CD4-positive, alpha-beta T cell treated with Interleukin-4 for 4 hours (primary cell): Measurements from ENCODE around the gene DOCK11.
A peak's percentile ranks its signal among the peaks of the same experiment; 100 is the strongest.
"Not testable (repeated sequence)": the region's sequence is repeated elsewhere in the genome, so short reads cannot be mapped to it uniquely, and the experiment has no call there.

Experiments
- DNase-seq: peaks from one replicate; pipeline ENCODE4 v3.0.0-alpha.2; 2020

The DOCK11 gene

GRCh38 chrX:118495061-118495921 is at the start of gene DOCK11:
DOCK11 (plus strand) TSS chrX:118495815; CDS start chrX:118495972, 157 bp downstream.
- peak; percentile 85 for DNase-seq

GRCh38 chrX:118448273-118448783 is 47.3 kb upstream of the DOCK11 start:
- DNase-seq: no peak

- no peak for DNase-seq
Measured at GRCh38 chrX:118455013-118455412, 40.6 kb upstream of the DOCK11 start.

- peak; percentile 20 for DNase-seq
Measured at GRCh38 chrX:118459494-118459893, 36.1 kb upstream of the DOCK11 start.

GRCh38 chrX:118464501-118464900 is 31.1 kb upstream of the DOCK11 start:
- DNase-seq: no peak

GRCh38 chrX:118468122-118468521 is 27.5 kb upstream of the DOCK11 start:
- no peak for DNase-seq

GRCh38 chrX:118470721-118471347 is 24.8 kb upstream of the DOCK11 start:
- DNase-seq: not testable (repeated sequence)

GRCh38 chrX:118474586-118474985 is 21.0 kb upstream of the DOCK11 start:
- DNase-seq: no peak

- no peak for DNase-seq
Measured at GRCh38 chrX:118475903-118476302, 19.7 kb upstream of the DOCK11 start.

- DNase-seq: no peak
Measured at GRCh38 chrX:118480172-118480571, 15.4 kb upstream of the DOCK11 start.

- not testable (repeated sequence) for DNase-seq
Measured at GRCh38 chrX:118482384-118482783, 13.2 kb upstream of the DOCK11 start.

- DNase-seq: no peak
Measured at GRCh38 chrX:118484216-118484903, 11.3 kb upstream of the DOCK11 start.

- not testable (repeated sequence) for DNase-seq
Measured at GRCh38 chrX:118486693-118487092, 8.9 kb upstream of the DOCK11 start.

- DNase-seq: no peak
Measured at GRCh38 chrX:118493016-118493415, 2.6 kb upstream of the DOCK11 start.

- DNase-seq: no peak
Measured at GRCh38 chrX:118493653-118494297, 1.8 kb upstream of the DOCK11 start.

GRCh38 chrX:118495958-118496762 is 545 bp downstream of the DOCK11 start:
- DNase-seq: peak; percentile 86

- DNase-seq: no peak
Measured at GRCh38 chrX:118496763-118497079, 1.1 kb downstream of the DOCK11 start.

GRCh38 chrX:118497180-118497818 is 1.7 kb downstream of the DOCK11 start:
- peak; percentile 48 for DNase-seq

- DNase-seq: no peak
Measured at GRCh38 chrX:118498351-118498750, 2.7 kb downstream of the DOCK11 start.

- DNase-seq: no peak
Measured at GRCh38 chrX:118498755-118499154, 3.1 kb downstream of the DOCK11 start.

- no peak for DNase-seq
Measured at GRCh38 chrX:118499295-118499694, 3.7 kb downstream of the DOCK11 start.
